ENCODE data around the gene HPS4.

DNA sequence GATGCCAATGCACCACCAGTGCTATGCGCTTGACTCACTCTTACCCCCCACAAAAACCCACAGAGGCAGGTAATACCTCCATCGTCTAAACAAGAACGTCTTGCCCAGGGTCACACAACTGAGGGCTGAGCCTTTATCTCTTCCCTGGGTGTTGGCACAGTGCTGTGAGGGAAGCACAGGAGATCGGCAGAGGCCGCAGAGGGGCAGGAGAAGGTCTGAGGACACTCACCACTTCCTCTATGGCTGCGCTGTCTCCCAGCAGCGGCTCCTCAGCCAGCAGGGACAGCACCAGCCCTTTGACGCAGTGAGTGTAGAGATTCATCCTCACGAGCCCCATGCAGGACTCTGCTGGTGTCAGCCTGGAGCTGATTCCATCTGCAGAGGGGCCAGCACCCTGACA lies 19.9 kb downstream of the HPS4 start:
- TF ChIP-seq, protein P1, sequence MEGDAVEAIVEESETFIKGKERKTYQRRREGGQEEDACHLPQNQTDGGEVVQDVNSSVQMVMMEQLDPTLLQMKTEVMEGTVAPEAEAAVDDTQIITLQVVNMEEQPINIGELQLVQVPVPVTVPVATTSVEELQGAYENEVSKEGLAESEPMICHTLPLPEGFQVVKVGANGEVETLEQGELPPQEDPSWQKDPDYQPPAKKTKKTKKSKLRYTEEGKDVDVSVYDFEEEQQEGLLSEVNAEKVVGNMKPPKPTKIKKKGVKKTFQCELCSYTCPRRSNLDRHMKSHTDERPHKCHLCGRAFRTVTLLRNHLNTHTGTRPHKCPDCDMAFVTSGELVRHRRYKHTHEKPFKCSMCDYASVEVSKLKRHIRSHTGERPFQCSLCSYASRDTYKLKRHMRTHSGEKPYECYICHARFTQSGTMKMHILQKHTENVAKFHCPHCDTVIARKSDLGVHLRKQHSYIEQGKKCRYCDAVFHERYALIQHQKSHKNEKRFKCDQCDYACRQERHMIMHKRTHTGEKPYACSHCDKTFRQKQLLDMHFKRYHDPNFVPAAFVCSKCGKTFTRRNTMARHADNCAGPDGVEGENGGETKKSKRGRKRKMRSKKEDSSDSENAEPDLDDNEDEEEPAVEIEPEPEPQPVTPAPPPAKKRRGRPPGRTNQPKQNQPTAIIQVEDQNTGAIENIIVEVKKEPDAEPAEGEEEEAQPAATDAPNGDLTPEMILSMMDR (IDR thresholded peaks at IDR 0.05): no peak
- no peak for TF ChIP-seq POLR2A (IDR thresholded peaks at IDR 0.05)
